IPS-NIHi11 (cell line): Measurements from ENCODE around the gene HDDC2.
"Not testable (repeated sequence)": the region's sequence is repeated elsewhere in the genome, so short reads cannot be mapped to it uniquely, and the experiment has no call there.

Experiments used
- DNase-seq: peaks from one replicate; pipeline ENCODE4 v3.0.0; 2012; ENCODE audit warnings: mixed read lengths, low spot score

Gene HDDC2

DNA sequence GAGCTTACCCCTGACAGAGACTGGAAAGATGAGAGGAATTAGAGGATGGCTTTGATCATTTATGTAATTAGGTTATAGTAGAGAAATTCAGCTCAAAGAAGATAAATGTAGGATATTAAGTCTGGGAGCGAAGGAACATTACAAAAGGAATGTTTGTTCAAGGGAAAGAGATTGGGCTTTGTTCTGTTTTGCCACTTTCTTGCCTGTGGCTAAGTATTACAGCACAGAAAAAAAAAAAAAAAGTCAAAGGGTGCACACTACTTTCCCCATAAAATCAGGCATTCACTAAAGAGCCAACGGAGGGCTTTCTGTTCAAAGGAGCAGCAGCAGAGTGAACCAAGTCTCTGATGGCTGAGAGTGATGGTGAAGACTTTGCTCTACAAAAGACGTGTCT lies 5.0 kb upstream of the HDDC2 start:
- DNase-seq = no peak

DNA sequence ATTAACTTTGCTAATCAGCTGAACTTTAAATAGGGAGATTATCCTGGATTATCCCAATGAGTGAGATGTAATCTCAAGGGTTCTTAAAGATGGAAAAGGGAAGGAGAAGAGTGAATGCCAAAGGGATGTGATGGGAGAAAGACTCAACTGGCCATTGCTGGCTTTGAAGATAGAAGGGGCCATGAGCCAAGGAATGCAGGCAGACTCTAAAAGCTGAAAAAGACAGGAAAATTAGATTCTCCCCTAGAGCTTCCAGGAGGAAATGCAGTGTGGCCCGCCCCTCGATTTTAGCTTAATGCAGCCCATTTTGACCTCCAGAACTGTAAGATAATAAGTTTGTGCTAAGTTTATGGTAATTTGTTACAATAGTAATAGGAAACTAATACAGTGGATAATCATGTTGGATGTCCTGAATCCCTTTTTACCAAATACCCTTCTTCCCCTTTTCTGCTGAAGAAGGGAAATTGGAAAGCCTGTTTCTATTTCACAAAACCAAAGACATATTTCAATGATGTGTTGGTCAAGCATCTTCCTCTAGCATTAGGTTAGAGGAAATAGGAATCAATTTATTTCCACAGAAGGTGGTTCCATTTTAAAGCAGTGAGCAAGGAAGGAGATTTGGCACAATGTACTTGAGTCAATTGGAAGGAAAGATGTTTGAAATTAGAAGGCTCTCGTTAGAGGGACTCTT lies 3.3 kb upstream of the HDDC2 start:
- no peak for DNase-seq

GRCh38 chr6:125303512-125303854 lies 1.7 kb upstream of the HDDC2 start:
- no peak for DNase-seq

GRCh38 chr6:125302840-125303511 lies 1.2 kb upstream of the HDDC2 start:
- DNase-seq = no peak

- DNase-seq = no peak
These were observed 754 bp downstream of the HDDC2 start for GRCh38 chr6:125300992-125301434.

DNA sequence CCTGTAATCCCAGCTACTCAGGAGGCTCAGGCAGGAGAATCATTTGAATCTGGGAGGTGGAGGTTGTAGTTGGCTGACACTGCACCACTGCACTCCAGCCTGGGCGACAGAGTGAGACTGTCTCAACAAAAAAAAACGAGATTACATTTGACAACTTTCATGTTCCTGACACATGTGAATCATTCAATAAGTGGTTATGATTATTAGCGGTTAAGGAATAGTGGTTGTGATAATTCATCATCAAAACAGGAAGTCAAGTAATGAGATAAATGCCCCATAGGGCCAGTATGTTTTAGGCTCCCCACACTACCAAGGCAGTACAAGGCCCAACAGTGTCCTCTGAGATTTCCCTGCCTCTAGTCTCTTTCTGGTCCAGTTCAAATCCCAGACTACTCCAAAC lies 2.5 kb downstream of the HDDC2 start:
- no peak for DNase-seq

DNA sequence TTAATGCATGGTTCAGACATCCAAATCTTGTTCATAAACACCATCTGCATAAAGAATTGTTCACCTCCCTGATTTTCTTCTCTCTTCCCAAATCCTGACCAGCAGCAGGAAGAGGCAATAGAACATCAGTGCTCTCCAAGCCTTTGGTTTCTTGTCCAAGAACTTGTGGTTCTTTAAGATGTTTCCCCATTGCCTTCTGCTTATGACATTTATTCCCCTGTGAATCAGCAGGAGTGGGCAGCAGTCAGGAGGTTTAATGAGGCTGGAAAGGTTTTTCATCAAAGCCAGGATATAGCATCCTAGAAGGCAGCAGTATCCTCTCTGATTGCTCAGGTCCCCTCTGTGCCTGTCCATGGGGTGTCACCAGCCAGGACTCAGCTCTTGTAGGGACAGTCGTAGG lies 5.3 kb downstream of the HDDC2 start:
- no peak for DNase-seq

DNA sequence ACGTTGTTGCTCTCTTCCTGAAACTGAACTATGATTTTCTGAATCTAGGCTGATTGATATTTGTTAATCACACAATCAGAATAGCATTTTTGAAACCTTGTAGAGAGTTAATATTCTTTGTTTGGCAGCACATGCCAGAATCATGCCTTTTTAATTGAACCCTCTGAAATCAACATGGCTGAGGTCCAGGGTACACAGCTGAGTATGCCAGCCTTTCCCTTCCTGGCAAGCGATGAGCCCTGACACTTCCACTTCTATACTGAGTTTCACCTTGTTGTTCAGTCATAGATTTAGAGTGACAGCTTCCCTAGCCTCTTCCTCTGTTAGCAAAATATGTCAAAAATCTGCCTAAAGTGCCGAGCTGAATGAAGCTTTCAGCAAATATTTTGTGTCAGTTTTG lies 6.8 kb downstream of the HDDC2 start:
- no peak for DNase-seq

GRCh38 chr6:125294036-125294435 lies 7.7 kb downstream of the HDDC2 start:
- no peak for DNase-seq

- DNase-seq = no peak
These were observed 8.2 kb downstream of the HDDC2 start for GRCh38 chr6:125293587-125293986.

GRCh38 chr6:125287718-125288117 lies 14.0 kb downstream of the HDDC2 start:
- peak; percentile 14 for DNase-seq

DNA sequence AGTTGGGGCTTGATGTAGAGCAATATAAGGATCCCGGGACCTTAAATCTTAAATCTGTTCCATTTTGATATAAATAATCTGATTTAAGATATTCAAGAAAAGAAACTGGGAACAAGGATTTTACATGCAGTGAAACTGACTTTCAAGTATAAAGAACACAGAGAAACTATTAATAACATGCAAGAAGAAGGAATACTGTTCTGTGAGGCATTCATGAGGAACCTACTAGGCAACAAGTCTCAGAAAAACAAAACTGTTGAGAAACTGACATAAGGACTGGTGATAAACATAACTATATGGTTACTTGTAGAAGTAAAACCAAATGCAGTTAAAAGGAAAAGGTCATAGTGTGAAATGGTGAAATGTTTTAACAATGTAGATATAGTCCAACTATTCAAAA lies 15.8 kb downstream of the HDDC2 start:
- no peak for DNase-seq

GRCh38 chr6:125285353-125285752 lies 16.4 kb downstream of the HDDC2 start:
- DNase-seq = no peak

DNA sequence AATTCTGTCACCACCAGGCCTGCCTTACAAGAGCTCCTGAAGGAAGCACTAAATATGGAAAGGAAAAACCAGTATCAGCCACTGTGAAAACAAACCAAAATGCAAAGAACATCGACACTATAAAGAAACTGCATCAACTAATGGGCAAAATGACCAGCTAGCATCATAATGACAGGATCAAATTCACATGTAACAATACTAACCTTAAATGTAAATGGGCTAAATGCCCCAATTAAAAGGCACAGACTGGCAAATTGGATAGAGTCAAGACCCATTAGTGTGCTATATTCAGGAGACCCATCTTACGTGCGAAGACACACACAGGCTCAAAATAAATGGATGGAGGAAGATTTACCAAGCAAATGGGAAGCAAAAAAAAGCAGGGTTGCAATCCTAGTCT lies 19.3 kb downstream of the HDDC2 start:
- DNase-seq = not testable (repeated sequence)

GRCh38 chr6:125280370-125281035 lies 21.3 kb downstream of the HDDC2 start:
- not testable (repeated sequence) for DNase-seq

DNA sequence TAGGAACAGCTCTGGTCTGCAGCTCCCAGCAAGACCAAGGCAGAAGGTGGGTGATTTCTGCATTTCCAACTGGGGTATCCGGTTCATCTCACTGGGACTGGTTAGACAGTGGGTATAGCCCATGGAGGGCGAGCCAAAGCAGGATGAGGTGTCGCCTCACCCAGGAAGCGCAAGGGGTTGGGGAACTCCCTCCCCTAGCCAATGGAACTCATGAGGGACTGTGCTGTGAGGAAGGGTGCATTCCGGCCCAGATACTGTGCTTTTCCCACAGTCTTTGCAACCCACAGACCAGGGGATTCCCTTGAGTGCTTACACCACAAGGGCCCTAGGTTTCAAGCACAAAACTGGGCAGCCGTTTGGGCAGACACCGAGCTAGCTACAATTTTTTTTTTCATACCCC lies 21.8 kb downstream of the HDDC2 start:
- DNase-seq = no peak

DNA sequence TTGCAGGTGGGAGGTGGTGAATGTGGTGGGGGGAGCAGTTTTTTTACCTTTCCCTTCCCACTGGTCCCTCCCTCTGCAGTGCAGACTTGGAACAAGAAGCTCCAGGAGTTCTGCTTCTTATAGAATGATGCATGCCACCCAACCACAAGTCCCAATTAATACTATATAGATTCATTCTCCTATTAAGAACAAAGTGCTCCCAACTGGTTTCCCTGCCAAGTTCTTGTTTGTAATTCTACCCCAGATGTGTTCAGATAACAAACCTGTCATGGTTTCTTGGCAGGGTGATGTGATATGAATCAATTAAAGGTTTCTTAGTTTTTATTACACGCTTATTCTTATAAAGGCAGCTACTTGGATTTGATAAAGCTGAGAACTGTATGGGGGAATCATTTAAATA lies 23.9 kb downstream of the HDDC2 start:
- no peak for DNase-seq

DNA sequence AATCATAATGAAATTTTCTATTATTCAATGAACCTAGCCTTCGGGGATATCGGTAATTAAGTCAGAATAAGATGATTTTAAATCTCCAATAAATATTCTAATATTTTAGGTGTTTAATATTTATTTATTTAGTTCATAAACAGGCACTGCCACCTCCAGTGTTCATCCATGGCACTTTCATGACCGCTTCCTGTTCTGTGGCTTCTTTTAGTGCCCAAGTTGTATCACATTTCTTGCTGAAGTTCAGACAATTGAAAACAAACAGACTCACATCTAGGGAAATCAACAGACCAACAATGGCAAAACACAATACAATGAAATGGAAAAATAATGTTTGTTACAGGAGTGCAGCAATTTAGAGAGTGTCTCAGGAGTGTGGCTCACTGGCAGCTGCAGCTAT lies 26.0 kb downstream of the HDDC2 start:
- no peak for DNase-seq

DNA sequence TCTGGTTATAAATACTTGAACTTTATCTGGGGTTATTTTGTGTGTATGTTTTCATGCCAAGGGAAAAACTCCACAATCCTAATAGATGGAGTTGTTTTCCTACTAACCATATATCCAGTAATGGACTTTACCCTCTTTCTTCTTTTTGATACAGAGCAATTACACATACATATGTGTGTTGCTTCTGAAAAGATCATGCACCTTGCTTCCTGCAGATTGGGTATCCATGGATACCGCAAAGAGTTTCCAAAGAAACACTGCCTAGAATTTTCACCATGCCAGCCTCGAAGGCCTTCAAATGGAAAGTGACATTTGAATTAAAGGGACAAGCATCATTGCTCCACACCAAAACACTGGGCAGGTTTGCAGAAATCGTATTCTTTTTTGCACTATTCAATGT lies 26.8 kb downstream of the HDDC2 start:
- DNase-seq = no peak

DNA sequence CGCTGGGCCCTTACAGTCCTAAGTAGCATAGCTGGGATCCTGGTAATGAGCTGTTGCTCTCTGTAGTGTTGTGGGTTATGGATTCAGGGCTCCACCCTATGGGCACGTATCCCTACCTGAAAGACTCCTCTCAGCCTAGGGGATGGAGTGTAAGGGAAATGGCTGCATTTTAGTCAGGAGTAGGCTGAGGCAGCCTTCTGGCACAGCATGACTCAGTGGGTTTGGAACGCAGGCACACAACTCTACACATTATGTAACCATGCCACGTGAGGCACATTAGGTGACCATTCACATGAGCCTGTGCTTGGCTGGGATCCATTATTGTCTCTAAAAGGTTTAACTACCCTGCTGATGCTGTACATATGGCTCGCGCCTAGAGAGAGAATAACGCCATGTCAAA lies 27.8 kb downstream of the HDDC2 start:
- DNase-seq = peak; percentile 29

GRCh38 chr6:125273251-125273650 lies 28.5 kb downstream of the HDDC2 start:
- no peak for DNase-seq

DNA sequence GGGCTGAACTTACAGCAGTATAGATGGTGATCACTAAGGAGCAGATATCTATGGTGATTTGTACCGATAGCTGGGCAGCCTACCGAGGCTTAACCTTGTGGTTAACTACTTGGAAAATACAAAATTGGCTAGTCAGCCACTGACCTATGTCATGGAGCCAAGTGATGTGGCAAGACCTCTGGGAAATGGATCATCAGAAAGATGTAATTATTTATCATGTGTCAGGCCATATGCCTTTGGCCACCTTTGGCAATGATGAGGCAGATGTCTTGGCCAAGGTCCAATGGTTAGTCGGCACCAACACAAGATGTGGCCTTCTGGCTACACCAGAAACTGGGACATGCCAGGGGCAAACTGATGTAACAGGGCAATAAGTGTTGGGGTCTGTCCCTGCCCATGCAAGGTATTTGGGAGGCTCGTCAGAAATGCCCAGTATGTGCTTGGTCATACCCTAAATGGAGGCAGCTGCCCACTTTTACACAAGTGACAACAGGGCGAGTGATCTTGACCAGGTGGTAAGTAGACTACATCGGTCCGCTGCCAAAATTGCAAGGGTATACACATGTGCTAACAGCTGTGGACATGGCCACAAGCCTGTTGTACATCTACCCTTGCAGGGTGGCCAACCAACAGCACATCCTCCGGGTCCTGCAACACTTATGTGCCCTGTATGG lies 30.1 kb downstream of the HDDC2 start:
- DNase-seq = no peak

DNA sequence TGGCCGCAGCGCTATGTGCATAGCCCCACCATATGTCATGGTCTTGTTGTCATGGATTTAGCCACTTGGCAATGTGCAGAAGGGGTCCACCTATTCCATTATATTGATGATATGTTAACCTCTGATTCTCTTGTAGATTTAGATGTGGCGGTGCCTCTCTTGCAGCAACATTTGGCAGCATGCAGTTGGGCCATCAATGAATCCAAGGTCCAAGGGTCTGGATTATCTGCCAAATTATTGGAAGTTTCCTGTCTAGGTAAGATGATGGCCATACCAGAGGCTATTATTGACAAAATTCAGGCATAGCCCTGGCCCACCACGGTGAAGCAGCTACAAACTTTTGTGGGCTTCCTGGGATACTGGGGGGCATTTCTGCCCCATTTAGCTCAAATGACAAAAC lies 31.4 kb downstream of the HDDC2 start:
- DNase-seq = no peak
